HG03280 (cell line): ENCODE data around the gene TFAP2E.
A peak's percentile ranks its signal among the peaks of the same experiment; 100 is the strongest.
"Not testable (repeated sequence)": the region's sequence is repeated elsewhere in the genome, so short reads cannot be mapped to it uniquely, and the experiment has no call there.

ENCODE experiments used
- ATAC-seq: cut with Tn5 transposase; IDR thresholded peaks from one replicate; pipeline ENCODE4 v1.9.1; 2021; ENCODE audit warnings: mild to moderate bottlenecking, moderate library complexity; ENCODE audit not compliant: unreplicated experiment

The TFAP2E gene

DNA sequence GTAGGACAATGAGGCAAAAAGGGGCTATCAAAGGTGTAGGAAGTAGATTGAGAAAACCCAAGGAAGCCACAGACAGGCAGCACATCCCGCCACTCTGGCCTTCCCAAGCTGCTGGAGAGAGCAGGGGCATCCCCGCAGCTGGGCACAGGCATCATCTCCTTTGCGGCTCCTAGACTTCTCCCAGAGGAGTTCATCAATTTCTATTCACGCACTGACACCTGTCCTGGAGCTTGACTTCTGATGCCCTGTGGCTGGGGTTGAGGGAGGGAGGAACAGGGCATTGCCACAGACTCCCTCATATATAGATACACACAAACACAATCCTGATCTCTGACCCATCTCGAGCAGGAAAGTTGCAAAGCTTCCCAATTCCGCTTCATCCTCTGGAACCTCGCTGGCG, 1.9 kb upstream of the TFAP2E start:
- ATAC-seq, result no peak

- ATAC-seq, result no peak
Measured at GRCh38 chr1:35572296-35572695, 818 bp upstream of the TFAP2E start.

DNA sequence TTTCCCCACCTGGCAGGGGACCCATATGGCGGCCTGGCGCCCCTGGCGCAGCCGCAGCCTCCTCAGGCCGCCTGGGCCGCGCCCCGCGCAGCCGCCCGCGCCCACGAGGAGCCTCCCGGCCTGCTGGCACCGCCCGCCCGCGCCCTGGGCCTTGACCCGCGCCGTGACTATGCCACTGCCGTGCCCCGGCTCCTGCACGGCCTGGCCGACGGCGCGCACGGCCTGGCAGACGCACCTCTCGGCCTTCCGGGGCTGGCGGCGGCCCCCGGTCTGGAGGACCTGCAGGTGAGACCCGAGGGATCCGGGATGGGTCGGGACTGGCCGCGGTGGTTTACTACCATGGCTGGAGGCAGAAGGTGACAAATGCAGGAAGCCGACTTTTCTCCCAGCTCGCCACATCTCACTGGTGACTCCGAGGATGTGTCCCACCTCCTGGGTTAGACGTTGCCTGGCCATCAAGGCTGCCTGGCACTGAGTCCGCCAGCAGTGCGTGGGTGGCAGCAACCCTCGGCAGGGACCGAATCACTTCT, 1.1 kb downstream of the TFAP2E start:
- no peak for ATAC-seq

GRCh38 chr1:35574655-35575415, 1.7 kb downstream of the TFAP2E start:
- no peak for ATAC-seq

DNA sequence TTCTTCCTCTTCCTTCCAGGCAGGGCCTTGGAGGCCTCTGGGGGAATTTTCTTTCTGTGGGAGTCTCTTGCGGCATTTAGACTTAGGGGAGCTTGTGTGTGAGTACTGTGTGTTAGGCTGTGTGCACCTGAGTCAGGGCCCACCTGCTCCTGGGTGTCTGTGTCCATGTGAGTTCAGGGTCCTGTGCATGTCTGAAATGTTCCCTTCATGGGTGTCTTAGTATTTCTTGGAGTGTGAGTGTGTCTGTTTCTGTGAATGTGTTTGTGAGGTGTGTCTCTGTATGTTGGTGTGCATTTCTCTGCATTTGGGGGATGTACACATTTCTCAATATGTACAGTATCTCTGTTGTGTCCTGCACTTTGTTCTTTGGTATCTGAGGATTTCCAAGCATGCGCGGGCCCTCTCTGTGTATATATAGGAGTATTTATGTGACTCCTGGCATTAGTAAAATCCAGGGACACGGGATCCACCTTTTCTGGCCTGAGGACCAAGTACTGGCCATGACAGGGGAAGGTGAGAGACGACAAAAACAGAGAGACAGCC, 2.4 kb downstream of the TFAP2E start:
- no peak for ATAC-seq

GRCh38 chr1:35576061-35576765, 3.1 kb downstream of the TFAP2E start:
- no peak for ATAC-seq

GRCh38 chr1:35576766-35577070, 3.6 kb downstream of the TFAP2E start:
- not testable (repeated sequence) for ATAC-seq

DNA sequence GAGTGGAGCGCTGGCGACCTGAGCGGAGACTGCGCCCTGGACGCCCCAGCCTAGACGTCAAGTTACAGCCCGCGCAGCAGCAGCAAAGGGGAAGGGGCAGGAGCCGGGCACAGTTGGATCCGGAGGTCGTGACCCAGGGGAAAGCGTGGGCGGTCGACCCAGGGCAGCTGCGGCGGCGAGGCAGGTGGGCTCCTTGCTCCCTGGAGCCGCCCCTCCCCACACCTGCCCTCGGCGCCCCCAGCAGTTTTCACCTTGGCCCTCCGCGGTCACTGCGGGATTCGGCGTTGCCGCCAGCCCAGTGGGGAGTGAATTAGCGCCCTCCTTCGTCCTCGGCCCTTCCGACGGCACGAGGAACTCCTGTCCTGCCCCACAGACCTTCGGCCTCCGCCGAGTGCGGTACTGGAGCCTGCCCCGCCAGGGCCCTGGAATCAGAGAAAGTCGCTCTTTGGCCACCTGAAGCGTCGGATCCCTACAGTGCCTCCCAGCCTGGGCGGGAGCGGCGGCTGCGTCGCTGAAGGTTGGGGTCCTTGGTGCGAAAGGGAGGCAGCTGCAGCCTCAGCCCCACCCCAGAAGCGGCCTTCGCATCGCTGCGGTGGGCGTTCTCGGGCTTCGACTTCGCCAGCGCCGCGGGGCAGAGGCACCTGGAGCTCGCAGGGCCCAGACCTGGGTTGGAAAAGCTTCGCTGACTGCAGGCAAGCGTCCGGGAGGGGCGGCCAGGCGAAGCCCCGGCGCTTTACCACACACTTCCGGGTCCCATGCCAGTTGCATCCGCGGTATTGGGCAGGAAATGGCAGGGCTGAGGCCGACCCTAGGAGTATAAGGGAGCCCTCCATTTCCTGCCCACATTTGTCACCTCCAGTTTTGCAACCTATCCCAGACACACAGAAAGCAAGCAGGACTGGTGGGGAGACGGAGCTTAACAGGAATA, 4.2 kb downstream of the TFAP2E start:
- ATAC-seq, result peak; percentile 61

DNA sequence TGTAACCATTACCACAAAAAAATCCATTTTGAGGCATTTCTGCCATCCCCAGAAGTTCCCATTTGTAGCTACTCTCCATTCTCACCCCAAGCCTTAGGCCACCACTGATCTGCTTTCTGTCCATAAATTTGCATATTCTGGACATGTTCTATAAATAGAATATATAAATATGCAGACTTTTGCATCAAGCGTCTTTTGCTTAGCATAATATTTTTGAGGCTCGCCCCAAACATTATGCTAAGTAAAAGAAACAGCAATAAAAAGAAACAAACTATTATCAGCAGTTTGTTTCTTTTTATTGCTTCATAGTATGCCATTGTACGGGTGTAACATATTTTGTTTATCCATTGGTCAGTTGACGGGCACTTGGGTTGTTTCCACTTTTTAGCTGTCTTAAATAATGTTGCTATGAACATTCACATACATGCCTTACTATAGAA, 7.9 kb downstream of the TFAP2E start:
- no peak for ATAC-seq

- not testable (repeated sequence) for ATAC-seq
Measured at GRCh38 chr1:35581621-35582020, 8.5 kb downstream of the TFAP2E start.

DNA sequence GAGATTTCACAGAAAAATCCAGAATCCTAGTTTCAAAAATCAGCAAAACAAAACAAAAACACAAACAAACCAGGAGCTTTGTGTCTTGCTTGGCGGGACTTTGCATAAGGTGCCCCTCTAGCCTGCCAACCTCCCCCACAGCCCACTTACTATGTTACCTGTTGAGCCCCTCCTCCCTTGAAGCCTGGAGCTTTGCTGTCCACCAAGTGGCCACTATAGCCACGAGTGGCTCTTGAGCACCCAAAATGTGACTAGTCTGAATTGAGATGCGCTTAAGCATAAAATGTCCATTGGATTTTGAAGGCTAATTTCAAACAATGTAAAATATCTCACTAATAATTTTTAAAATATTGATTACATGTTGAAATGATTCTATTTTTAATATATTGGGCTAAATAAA, 12.2 kb downstream of the TFAP2E start:
- no peak for ATAC-seq

- not testable (repeated sequence) for ATAC-seq
Measured at GRCh38 chr1:35585805-35586204, 12.7 kb downstream of the TFAP2E start.

GRCh38 chr1:35586808-35587207, 13.7 kb downstream of the TFAP2E start:
- no peak for ATAC-seq

DNA sequence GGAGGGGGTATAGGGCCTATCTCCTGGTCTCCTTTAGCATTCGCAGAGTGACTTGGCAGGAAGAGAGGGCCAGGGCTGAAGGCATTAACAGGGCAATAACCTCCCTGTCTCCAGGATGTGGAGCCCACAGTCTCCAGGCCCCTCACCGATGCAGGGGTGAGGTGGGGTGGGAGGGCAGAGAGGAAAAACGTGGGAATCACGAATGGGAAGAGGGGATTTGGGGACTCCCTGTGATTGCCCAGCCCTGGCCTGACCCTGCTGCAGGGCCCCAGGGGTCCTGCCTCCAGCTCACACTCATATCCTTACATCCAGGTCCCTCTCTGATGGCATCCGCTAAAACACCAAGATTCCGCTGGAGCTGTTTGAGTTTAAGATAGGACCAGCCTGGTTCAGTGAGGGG, 14.6 kb downstream of the TFAP2E start:
- ATAC-seq, result no peak

DNA sequence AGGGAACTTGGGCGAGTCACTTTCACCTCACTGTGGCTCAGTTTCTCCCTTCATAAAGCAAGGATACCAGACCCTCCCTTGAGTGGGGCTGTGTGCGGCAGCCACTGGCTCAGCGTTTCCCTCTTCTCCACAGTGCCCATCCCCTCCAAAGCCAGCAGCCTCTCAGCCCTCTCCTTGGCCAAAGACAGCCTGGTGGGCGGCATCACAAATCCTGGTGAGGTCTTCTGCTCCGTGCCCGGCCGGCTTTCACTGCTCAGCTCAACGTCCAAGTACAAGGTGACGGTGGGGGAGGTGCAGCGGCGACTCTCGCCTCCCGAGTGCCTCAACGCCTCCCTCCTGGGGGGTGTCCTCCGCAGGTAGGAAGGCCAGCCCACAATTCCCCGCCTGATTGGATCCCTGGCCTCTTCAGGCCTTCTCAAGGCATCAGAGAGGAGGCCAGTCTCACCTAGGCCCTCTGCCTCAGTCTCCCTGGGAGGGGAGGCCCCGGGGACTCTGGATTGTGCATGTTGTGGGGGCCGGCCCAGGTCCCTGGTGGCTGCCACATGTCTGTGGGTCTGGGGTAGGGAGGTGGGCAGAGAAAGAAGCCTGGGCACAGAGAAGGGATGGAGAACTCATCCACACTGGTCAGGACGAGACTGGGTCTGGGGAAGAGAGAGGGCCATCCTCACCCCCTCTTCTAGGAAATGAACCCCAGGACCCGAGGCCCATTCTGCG, 15.2 kb downstream of the TFAP2E start:
- ATAC-seq, result no peak

DNA sequence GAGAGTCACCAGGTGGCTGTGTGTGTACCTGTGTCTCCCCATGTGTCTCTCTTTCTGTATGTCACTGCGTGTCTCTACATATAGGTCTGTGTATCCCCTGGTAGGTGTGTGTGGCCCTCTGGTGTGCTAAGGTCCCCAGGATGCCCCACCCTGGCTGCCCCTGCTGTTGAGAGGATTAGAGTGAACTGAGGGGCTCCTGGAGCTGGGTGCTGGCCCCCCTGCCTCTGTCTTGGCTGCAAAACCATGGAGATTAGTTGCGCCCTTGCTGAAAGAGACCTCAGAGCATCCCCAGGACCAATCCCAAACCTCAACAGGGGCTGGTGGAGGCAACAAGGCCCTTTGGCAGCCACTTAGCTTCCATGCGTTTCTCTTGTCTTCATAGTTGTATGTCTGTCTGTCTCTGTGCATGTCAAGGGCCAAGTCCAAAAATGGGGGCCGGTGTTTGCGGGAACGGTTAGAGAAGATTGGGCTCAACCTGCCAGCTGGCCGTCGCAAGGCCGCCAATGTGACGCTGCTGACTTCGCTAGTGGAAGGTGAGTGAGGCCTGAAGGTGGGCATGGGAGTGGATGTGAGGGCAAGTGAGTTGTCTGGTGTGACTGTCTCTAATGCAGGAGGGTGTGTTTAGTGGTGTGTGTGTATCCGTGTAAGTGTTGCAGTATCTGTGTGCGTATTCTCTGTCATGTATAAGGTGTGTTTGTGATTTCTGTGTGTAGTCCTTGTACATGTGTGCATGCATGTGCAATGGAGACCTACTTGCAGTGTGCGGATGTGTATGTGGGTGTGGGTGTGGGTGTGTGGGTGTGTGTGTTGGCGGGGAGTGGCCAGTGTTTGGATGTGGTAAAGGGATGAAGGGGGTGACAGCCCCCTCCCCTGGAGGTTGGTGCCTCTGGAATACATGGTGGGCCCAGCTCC, 16.7 kb downstream of the TFAP2E start:
- no peak for ATAC-seq

DNA sequence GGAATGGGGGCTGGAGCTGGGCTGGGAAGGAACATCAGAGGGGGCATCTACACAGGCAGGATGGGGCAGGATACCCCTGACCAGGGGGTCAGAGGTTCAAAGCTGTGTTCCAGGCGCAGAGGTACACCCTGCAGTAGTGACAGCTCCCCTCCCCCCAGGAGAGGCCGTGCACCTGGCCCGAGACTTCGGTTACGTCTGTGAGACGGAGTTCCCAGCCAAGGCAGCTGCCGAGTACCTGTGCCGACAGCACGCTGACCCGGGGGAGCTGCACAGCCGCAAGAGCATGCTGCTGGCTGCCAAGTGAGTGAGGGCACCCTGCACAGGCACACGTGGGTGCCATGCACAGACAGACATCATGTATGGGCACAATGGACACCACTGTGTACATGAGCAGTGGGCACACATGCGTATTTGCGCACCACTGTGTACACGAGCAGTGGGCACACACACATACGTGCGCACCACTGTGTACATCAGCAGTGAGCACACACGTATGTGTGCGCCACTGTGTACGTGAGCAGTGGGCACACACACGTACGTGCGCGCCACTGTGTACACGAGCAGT, 17.4 kb downstream of the TFAP2E start:
- no peak for ATAC-seq

DNA sequence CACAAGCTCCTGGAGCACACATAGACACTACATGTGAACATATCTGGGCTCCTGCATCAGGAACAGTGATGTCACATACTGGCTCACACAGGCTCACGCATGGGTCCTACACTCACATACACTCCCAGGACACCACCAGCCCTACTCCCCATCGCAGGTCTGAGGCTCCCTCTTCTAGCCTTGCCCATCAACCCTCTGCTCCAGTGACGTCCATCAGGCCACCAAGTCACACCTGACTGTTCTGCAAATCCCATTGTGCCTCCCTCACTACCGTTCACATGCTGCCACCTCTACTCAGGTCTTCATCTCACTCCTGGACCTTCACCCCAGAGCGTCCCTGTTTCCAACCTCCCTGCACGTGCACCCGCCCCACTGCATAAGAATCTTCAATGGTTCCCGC, 18.1 kb downstream of the TFAP2E start:
- no peak for ATAC-seq
